Measurements from ENCODE around the gene ZBTB46. TPM values are rescaled to one million over a fixed set of nuclear protein-coding genes. Genes with fewer than 3 reads are reported as not detected.

ZBTB46 gene
- total and polyA plus RNA-seq, 5 donors from 2014 or later, result 0.03 to 0.49 (median 0.09) TPM; not detected in 2

DNA sequence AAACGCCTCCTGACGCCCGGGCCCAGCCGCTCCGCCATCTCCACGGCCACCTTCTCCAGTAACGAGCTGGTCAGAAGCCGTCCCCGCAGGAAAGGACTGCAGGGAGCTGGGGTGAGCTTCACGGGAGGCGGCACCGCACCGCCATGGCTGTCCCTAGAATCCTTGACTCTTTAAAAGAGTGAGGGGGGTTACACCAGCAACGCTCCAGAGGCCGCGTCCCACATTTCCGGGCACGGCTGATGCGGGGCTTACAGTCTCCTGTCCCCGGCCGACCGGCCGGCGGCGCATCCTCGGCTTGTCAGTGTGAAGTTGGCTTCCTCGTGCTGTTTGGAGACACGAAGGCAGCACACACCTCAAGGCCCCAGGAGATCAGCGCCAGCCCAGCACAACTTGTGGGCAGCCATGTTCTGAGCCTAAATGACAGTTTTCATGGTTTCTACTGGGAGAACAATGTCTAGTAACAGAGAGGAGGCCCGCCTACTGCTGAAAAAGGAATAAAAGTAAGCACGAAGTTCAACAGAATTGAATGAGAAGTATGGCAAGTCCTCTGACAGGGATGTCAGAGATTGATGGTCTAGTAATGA, 61.1 kb downstream of the ZBTB46 start:
- no peak overlapping the region for H3K4me3 Mint-ChIP-seq
- DNase-seq, result no peak
- Histone ChIP-seq H3K9me3 (ENCODE audit: control insufficient read depth in 2 of 2, low read length in 2 of 2) (no peaks in the 10 kb centered on the region), H3K36me3 (ENCODE audit: control insufficient read depth, insufficient read depth, low read length) (no peaks in the 10 kb centered on the region), H3K4me1 (ENCODE audit: control insufficient read depth, insufficient read depth, low read length, poor library complexity, severe bottlenecking) (no peaks in the 10 kb centered on the region), H3K27ac (ENCODE audit: insufficient read depth, low read length, poor library complexity, severe bottlenecking) (no peak overlapping the region), H3K4me3 (ENCODE audit: low read depth, low read length) (no peak overlapping the region), H3K27me3 (ENCODE audit: control insufficient read depth, insufficient read depth, low read length) (no peaks in the 10 kb centered on the region)
- H3K27ac Mint-ChIP-seq, result no peak overlapping the region
- no peak for ATAC-seq (ENCODE audit: low read depth in 2 of 2)
- no peaks in the 10 kb centered on the region for H3K27me3 Mint-ChIP-seq
- H3K36me3 Mint-ChIP-seq, result no peaks in the 10 kb centered on the region
- peaks cover 0 to 4% (median under 1%) of the 10 kb centered on the region in 4 donors for H3K4me1 Mint-ChIP-seq
- H3K9me3 Mint-ChIP-seq, result no peaks in the 10 kb centered on the region

DNA sequence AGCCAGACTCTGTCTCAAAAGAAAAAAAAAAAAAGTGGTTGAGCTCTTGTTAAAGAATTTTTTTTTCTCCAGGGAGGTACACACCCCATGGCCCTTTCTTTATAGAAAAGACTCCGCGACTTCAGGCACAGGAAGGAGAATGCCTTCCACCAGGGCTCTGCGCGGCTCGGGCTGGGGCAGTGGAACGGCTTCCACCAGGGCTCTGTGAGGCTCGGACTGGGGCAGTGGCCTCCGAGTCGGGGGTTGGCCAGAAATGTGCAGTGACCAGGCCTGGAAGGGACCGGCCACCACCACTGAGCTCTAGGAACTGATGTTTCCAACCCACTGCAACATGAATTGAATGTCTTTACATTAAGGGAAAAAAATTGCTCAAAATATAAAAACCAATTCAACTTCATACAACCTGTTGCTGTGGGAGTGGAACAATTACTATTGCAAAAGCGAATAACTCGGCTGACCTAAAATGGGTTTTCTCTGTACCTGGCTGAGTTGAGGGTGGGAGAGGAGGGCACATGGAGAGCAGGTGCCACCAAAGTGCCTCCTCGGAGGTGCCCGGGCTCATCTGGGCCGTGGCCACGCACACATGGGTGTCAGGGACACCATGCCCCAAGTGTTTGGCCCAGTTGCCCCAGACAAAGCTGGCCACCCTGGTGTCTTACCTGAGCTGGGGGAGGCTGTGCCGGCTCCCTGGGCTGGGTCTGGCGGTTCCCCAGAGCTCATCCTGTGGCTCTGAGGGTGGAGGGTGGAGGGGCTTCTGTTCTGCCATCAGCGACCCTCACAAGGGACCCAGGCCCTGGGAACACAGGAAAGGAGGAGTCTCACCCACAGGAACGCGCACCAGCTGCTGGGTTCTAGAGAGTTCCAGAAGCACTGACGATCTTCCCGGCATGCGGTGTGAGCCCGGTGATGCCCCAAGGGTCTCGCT, 62.2 kb downstream of the ZBTB46 start:
- Histone ChIP-seq H3K9me3 (ENCODE audit: control insufficient read depth in 2 of 2, low read length in 2 of 2) (no peaks in the 10 kb centered on the region), H3K4me1 (ENCODE audit: control insufficient read depth, insufficient read depth, low read length, poor library complexity, severe bottlenecking) (no peaks in the 10 kb centered on the region), H3K27me3 (ENCODE audit: control insufficient read depth, insufficient read depth, low read length) (no peaks in the 10 kb centered on the region), H3K4me3 (ENCODE audit: low read depth, low read length) (no peak overlapping the region), H3K27ac (ENCODE audit: insufficient read depth, low read length, poor library complexity, severe bottlenecking) (no peak overlapping the region), H3K36me3 (ENCODE audit: control insufficient read depth, insufficient read depth, low read length) (no peaks in the 10 kb centered on the region)
- DNase-seq, result no peak
- Mint-ChIP-seq H3K27me3 (no peaks in the 10 kb centered on the region), H3K27ac (no peak overlapping the region), H3K36me3 (no peaks in the 10 kb centered on the region), H3K4me3 (no peak overlapping the region), H3K9me3 (no peaks in the 10 kb centered on the region), H3K4me1 (no peaks in the 10 kb centered on the region)
- no peak for ATAC-seq (ENCODE audit: low read depth in 2 of 2)

DNA sequence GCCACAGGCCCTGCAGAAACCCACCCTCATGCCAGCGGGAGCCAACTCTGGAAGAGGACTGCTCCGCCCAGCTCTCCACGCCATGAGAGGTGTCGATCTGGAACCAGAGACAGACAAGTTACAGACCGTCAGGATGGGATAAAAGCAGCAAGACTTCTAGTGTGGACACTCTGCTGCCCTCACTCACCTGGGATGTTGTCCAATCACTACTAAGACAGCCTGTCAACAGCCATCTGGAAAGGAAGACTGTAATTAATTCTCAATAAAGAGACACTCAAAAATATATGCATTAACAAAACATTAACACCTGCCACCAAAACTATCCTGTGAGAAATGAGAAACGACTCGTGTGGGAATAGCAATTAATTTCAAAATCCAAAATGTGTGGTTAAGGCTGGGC, 63.2 kb downstream of the ZBTB46 start:
- Mint-ChIP-seq H3K27me3 (no peaks in the 10 kb centered on the region), H3K36me3 (no peaks in the 10 kb centered on the region), H3K4me3 (no peak overlapping the region), H3K9me3 (no peaks in the 10 kb centered on the region), H3K27ac (no peak overlapping the region), H3K4me1 (peaks cover 0 to 2% (median 0%) of the 10 kb centered on the region in 4 donors)
- Histone ChIP-seq H3K27ac (ENCODE audit: insufficient read depth, low read length, poor library complexity, severe bottlenecking) (no peak overlapping the region), H3K36me3 (ENCODE audit: control insufficient read depth, insufficient read depth, low read length) (no peaks in the 10 kb centered on the region), H3K27me3 (ENCODE audit: control insufficient read depth, insufficient read depth, low read length) (no peaks in the 10 kb centered on the region), H3K9me3 (ENCODE audit: control insufficient read depth in 2 of 2, low read length in 2 of 2) (no peaks in the 10 kb centered on the region), H3K4me3 (ENCODE audit: low read depth, low read length) (no peak overlapping the region), H3K4me1 (ENCODE audit: control insufficient read depth, insufficient read depth, low read length, poor library complexity, severe bottlenecking) (no peaks in the 10 kb centered on the region)
- no peak for DNase-seq
- ATAC-seq (ENCODE audit: low read depth in 2 of 2), result no peak

DNA sequence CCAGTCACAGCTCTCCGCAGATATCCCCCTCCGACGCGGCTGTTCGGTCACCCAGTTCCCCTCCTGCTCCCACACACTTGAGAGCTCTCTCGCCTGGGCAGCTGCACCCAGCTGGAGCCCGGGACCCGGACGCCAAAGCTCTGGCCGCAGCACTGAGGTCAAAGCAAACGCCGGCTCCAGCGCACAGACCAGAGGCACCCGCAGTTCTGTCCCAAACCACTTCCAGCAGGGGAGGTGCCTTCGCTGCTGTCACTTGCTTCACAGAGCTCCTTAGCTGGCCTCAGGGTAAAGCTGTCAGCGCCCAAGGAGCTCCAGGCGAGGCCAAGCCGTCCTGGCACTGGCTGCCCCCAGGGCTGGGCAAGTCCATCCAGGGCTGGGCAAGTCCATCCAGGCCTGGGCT, 63.6 kb downstream of the ZBTB46 start:
- ATAC-seq (ENCODE audit: low read depth in 2 of 2) (no peak), DNase-seq (no peak)
- peaks cover 0 to 2% (median 0%) of the 10 kb centered on the region in 4 donors for H3K4me1 Mint-ChIP-seq
- H3K4me1 ChIP-seq (ENCODE audit: control insufficient read depth, insufficient read depth, low read length, poor library complexity, severe bottlenecking), result no peaks in the 10 kb centered on the region
- H3K27ac ChIP-seq (ENCODE audit: insufficient read depth, low read length, poor library complexity, severe bottlenecking), result no peak overlapping the region
- no peaks in the 10 kb centered on the region for H3K36me3 Mint-ChIP-seq
- no peak overlapping the region for H3K4me3 ChIP-seq (ENCODE audit: low read depth, low read length)
- no peaks in the 10 kb centered on the region for H3K9me3 Mint-ChIP-seq
- no peak overlapping the region for H3K4me3 Mint-ChIP-seq
- H3K27me3 ChIP-seq (ENCODE audit: control insufficient read depth, insufficient read depth, low read length), result no peaks in the 10 kb centered on the region
- H3K27me3 Mint-ChIP-seq, result no peaks in the 10 kb centered on the region
- no peaks in the 10 kb centered on the region for H3K9me3 ChIP-seq (ENCODE audit: control insufficient read depth in 2 of 2, low read length in 2 of 2)
- no peaks in the 10 kb centered on the region for H3K36me3 ChIP-seq (ENCODE audit: control insufficient read depth, insufficient read depth, low read length)
- H3K27ac Mint-ChIP-seq, result peak overlapping the region in 1 of 3 donors; percentile 69

DNA sequence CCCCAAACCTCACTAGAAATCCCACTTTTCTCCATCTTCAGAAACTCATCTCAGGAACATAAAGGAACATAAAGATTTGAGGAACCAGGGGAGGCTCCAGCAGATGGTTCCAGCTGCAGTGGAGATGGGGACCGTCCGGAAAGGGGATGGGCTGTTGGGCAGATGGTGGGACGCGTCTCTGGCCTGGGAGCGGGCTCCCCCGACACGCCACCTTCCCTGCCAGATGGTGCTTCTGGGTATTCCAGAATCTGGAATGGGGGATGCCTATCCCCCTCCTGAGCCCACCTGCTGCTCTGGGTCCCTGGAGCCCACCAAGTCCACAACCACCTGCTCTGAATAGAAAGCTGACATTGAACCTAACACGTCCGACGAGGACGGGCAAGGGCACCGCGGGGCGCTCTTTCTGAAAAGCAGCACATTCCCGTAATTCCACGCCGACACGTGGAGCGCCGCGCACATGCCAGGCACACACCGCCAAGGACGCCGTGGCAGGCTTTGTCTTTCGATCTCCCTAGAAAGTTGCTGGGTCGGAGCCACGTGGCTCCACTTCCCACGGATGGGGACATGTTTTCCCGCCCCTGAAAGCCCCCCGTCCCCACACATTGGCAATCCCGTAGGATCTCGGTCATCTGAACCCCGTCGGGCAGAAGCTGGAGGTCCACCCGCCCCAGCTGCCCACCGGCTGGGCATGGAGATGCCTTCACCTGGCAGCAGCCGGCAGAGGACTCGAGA, 64.2 kb downstream of the ZBTB46 start:
- H3K36me3 ChIP-seq (ENCODE audit: control insufficient read depth, insufficient read depth, low read length), result no peaks in the 10 kb centered on the region
- ATAC-seq (ENCODE audit: low read depth in 2 of 2) (no peak), DNase-seq (no peak)
- Mint-ChIP-seq H3K27ac (no peak overlapping the region), H3K4me3 (no peak overlapping the region), H3K9me3 (no peaks in the 10 kb centered on the region), H3K27me3 (no peaks in the 10 kb centered on the region), H3K4me1 (peaks cover 0 to 2% (median 0%) of the 10 kb centered on the region in 4 donors), H3K36me3 (no peaks in the 10 kb centered on the region)
- H3K4me3 ChIP-seq (ENCODE audit: low read depth, low read length), result no peak overlapping the region
- H3K27ac ChIP-seq (ENCODE audit: insufficient read depth, low read length, poor library complexity, severe bottlenecking), result no peak overlapping the region
- no peaks in the 10 kb centered on the region for H3K9me3 ChIP-seq (ENCODE audit: control insufficient read depth in 2 of 2, low read length in 2 of 2)
- no peaks in the 10 kb centered on the region for H3K4me1 ChIP-seq (ENCODE audit: control insufficient read depth, insufficient read depth, low read length, poor library complexity, severe bottlenecking)
- no peaks in the 10 kb centered on the region for H3K27me3 ChIP-seq (ENCODE audit: control insufficient read depth, insufficient read depth, low read length)

DNA sequence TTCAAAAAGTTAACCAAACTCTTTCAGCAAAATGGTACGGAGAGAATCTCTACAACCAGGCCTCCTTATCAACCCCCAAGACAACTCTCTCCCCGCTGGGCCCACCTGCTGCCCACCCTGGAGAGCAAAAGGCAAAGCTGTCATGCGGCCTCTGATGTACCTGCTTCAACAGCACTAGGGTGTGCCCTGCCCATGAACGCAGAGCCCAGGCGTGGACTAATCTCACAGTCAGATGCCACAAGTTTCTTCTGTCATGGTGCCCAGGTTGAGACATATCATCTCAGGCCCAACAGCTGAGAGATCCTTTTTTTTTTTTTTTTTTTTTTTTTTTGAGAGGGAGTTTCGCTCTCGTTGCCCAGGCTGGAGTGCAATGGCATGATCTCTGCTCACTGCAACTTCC, 65.2 kb downstream of the ZBTB46 start:
- DNase-seq (no peak), ATAC-seq (ENCODE audit: low read depth in 2 of 2) (no peak)
- H3K4me3 ChIP-seq (ENCODE audit: low read depth, low read length), result no peak overlapping the region
- H3K9me3 ChIP-seq (ENCODE audit: control insufficient read depth in 2 of 2, low read length in 2 of 2), result no peaks in the 10 kb centered on the region
- Mint-ChIP-seq H3K36me3 (no peaks in the 10 kb centered on the region), H3K9me3 (no peaks in the 10 kb centered on the region), H3K27me3 (no peaks in the 10 kb centered on the region), H3K27ac (no peak overlapping the region), H3K4me1 (peaks cover 0 to 2% (median 0%) of the 10 kb centered on the region in 4 donors), H3K4me3 (no peak overlapping the region)
- H3K36me3 ChIP-seq (ENCODE audit: control insufficient read depth, insufficient read depth, low read length), result no peaks in the 10 kb centered on the region
- H3K4me1 ChIP-seq (ENCODE audit: control insufficient read depth, insufficient read depth, low read length, poor library complexity, severe bottlenecking), result no peaks in the 10 kb centered on the region
- H3K27me3 ChIP-seq (ENCODE audit: control insufficient read depth, insufficient read depth, low read length), result no peaks in the 10 kb centered on the region
- H3K27ac ChIP-seq (ENCODE audit: insufficient read depth, low read length, poor library complexity, severe bottlenecking), result no peak overlapping the region

DNA sequence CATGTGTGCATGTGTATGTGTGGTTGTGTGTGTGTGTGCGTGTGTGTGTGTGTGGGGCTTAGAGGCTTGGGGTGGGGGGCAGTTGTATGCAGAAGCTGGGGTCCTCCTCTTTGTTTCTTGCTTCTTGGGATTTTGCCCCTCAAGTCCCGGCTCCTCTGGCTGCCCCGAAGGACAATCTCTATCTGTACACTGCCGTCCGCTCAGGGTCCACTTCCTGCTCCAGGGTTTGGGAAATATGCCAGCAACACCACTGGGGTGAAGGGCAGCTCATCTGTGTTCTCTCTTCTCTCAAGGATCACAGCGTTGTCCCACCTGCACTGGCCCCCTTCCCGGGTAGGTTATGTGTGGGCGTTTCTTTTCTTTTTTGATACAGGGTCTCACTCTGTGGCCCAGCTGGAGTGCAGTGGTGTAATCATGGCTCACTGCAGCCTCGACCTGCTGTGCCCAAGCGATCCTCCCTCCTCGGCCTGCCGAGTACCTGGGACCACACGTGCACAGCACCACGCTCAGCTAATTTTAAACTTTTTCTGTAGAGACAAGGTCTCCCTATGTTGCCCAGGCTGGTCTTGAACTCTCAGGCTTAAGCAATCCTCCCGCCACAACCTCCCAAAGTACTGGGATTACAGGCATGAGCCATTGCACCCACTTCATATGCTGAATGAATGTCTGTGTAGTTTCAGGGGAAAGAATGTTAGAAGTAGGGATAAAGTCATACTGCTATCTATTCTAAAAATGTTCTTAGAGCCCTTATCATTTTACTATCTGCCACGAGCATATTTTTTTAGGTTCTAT, 65.8 kb downstream of the ZBTB46 start:
- no peak overlapping the region for H3K4me3 ChIP-seq (ENCODE audit: low read depth, low read length)
- no peaks in the 10 kb centered on the region for H3K36me3 Mint-ChIP-seq
- H3K27ac ChIP-seq (ENCODE audit: insufficient read depth, low read length, poor library complexity, severe bottlenecking), result no peak overlapping the region
- H3K36me3 ChIP-seq (ENCODE audit: control insufficient read depth, insufficient read depth, low read length), result no peaks in the 10 kb centered on the region
- no peaks in the 10 kb centered on the region for H3K9me3 ChIP-seq (ENCODE audit: control insufficient read depth in 2 of 2, low read length in 2 of 2)
- no peak for ATAC-seq (ENCODE audit: low read depth in 2 of 2)
- no peaks in the 10 kb centered on the region for H3K4me1 ChIP-seq (ENCODE audit: control insufficient read depth, insufficient read depth, low read length, poor library complexity, severe bottlenecking)
- no peaks in the 10 kb centered on the region for H3K27me3 Mint-ChIP-seq
- no peak for DNase-seq
- peaks cover 0 to 2% (median 0%) of the 10 kb centered on the region in 4 donors for H3K4me1 Mint-ChIP-seq
- no peak overlapping the region for H3K27ac Mint-ChIP-seq
- no peaks in the 10 kb centered on the region for H3K9me3 Mint-ChIP-seq
- no peak overlapping the region for H3K4me3 Mint-ChIP-seq
- no peaks in the 10 kb centered on the region for H3K27me3 ChIP-seq (ENCODE audit: control insufficient read depth, insufficient read depth, low read length)
